Measurements from ENCODE around the gene UFSP2.

UFSP2 gene

DNA sequence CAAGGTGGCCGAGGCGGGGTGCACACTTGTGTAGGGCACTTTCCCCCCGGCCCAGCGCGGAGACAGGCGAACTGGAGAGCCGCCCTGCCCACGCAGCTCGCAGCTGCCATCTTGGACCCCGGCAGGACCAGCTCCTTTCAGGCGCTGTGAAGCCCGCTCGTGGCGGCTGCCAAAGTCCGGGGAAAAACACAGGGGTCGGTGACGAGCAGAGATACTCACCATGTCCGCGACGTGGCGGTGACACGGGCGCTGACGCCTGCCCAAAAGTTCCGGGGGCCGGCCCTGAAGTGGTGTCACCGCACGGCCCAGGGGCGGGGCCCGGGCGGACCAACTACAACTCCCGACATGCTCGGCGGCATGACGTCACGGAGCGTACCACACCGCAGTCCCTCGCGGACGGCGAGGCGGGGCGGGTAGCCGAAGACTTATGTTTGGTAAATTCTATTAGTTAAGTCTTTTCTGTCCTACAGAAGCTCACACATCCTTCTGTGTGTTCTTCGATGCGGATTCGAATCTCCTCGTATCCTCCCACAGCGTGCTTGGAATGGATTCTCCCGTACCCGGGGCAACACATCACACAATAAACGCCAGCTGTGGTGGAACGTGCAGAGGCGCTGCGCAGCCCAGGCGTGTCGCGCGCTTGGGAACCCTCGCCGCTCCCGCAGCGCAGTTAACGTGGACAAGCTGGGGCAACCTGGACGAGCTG is at the start of gene UFSP2:
TSS of gene UFSP2 (minus strand) at position 318 of the 706 bp plus-strand sequence. CDS start at position 222, 96 bp downstream.
- DNase-seq = peak; percentile 33 to 74

GRCh38 chr4:185473247-185473646 is 47.5 kb upstream of the UFSP2 start:
- DNase-seq = no peak

- no peak for DNase-seq
Measured at GRCh38 chr4:185472103-185472542, 46.4 kb upstream of the UFSP2 start.

GRCh38 chr4:185471235-185472102 is 45.7 kb upstream of the UFSP2 start, which contains the start of gene CCDC110:
CCDC110 (minus strand) TSS chr4:185471733; CDS start chr4:185471683, 50 bp downstream.
- DNase-seq = peak; percentile 31 to 62

DNA sequence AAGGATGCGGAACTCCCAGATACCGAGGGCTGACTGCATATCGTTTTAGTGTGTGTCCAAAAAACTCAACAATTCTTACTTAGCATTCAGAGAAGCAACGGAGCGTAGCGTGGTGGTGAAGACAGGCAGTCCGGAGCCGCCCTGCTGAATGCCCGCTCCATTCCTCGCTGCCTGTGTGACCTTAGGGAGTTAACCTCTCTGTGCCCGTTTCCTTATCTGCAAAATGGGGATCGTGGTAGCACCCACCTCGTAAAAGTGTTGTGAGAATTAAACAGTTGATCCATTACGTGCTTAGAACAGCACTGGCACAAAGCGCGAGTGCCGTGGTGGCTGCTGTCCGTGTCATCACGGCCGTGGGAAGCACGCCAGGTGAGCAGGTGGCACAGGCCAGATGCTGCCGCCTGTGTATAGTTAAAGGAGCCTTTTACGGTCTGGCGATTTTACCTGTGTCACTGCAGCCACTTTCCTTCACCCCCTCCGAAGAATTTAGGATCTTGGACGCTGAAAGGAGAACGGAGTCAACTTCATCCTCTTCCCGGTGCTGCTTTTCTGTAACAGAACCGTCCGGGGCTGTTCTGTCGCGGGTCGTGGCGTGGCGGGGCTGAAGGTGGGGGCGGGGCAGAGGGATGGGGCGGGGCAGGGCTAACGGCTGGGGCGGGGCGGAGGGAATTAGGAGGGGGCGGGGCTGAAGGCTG is 44.9 kb upstream of the UFSP2 start:
- DNase-seq = peak in 1 of 2 experiments; percentile 13

DNA sequence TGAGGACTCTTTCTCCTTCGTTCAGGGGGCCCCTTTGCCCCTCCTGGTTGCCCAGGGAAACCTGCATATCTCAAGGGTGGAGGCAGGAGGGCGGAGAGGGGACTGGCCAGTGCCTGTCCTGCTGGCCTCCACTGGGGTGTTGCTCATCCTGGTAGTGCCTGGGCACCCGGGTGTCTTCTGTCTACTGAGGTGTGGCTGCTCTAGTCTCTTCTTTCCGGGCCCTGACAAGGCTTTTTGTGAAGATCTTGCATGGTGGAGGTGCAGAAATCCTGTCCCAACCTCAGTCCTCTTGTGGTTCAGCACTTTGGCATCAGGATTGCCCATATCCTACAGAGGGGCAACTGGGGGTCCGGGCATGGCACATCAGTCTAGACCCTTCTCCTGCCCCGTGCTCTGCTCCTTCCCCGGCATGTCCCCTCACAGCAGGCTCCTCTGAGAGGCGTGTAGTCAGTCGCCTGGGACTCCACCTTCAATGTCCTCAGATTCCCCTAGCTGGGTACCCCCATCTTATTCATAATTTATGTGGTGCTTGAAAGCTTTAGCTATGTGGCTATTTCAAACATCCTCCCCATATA is 43.9 kb upstream of the UFSP2 start:
- no peak for DNase-seq

DNA sequence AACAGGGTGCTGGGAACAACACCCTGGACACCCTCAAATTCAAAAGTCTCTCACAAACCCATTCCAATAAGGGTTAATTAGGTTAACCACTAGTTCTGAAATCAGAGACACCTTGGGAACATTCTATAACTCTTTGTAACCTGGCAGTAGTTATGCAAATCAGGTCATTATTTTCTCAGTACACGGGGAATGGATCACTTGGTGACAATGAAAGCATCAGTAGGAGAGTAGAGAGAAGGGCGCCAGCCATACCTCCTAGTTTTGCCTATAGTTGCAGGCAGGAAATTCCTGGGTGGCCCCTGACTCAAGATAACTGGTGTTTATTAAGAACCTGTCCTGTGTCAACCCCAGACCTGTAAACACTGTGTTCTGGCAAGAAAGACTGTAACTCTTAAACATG is 43.2 kb upstream of the UFSP2 start:
- no peak for DNase-seq

- DNase-seq = no peak
Measured at GRCh38 chr4:185467991-185468390, 42.2 kb upstream of the UFSP2 start.

- no peak for DNase-seq
Measured at GRCh38 chr4:185467101-185467500, 41.3 kb upstream of the UFSP2 start.

DNA sequence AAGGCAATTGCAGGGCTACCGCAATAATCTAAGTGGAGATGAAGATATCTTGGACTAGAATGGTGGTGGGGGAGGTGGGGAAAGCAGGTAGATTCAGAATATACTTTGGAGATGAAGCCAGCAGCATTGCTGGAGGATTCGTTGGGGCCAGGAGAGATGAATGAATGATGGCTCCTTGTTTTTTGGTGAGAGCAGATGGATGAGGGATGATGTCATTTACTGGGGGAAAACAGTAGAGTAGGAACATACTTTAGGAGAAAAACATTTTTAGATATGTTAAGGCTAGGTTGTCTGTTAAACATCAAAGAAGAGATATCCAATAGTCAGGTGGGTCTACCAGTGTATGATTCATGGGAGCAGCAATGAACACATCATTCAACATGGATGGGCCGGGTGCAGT is 39.9 kb upstream of the UFSP2 start:
- no peak for DNase-seq

GRCh38 chr4:185464887-185465286 is 39.1 kb upstream of the UFSP2 start:
- DNase-seq = no peak

GRCh38 chr4:185464183-185464582 is 38.4 kb upstream of the UFSP2 start:
- no peak for DNase-seq

DNA sequence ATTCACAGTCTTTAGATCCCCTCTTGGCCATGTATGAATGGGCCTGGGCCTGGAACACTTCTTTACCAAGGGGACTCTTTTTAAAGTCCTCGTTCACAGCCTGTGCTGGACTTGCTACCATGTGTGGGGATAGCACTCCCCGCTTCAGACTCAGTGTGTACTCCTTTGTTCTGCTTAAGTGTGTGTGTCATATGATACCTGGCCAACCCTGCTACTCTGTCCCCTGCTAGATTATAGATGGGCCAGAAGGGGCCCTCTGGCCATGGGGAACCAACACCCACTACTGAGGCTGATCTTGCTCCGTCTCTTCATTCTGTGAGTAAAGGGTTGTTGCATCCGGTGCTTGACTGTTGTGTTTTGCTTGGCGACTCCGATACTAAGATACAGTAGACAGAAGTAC is 37.8 kb upstream of the UFSP2 start:
- DNase-seq = no peak

GRCh38 chr4:185461565-185461964 is 35.8 kb upstream of the UFSP2 start:
- no peak for DNase-seq

GRCh38 chr4:185457136-185457535 is 31.4 kb upstream of the UFSP2 start:
- DNase-seq = no peak

GRCh38 chr4:185456131-185456530 is 30.4 kb upstream of the UFSP2 start:
- DNase-seq = no peak

DNA sequence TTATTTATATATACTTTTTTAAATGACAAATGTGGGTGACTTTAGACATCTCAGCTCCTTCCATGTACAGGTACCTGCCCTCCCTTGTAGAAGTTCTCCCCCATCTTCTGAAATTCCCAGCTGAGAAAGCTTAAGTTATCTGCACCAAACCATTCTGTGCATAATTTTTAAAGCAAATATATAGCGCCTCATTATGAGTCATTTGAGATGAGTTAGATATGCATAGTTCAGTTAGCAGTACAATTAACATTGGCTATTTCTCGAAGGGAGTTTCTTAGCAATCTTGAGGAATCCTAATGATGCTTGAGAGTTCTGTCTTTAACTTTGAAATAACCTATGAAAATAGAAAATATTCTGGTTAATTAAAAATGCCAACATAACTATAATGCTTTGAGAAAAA is 19.4 kb upstream of the UFSP2 start:
- DNase-seq = no peak

- DNase-seq = no peak
Measured at GRCh38 chr4:185441479-185441878, 15.7 kb upstream of the UFSP2 start.

- no peak for DNase-seq
Measured at GRCh38 chr4:185437809-185438208, 12.0 kb upstream of the UFSP2 start.

DNA sequence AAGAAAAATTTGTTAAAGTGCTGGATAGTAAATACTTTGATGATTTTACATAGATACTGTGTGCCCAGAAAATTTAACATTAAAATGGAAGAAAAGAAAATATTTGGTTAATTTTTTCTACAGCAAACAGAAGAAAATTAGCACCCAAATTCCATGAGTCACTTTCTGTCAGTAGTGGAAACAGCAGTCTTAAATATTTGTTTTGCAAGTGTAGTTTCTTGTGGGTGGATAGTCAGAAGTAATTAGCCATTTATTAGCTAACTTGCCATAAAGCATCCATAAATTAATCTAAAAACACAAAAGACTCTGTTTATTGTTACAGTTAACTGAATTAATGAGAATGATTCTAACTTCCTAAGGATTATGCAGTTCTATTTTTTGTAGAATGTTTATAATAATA is 9.7 kb upstream of the UFSP2 start:
- no peak for DNase-seq

DNA sequence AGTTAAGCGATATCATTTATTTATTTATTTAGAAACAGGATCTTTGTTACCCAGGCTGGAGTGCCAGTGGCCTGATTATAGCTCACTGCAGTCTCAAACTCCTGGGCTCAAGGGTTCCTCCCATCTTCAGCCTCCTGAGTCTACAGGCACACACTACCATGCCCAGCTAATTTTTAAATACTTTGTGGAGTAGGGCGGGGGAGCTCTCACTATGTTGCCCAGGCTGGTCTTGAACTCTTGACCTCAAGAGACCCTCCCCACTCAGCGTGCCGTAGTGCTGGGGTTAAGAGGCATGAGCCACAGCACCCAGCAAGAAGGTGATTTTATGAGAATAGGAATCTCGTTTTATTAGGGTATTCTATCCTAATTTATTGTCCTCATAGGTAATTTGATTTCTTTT is 3.9 kb upstream of the UFSP2 start:
- no peak for DNase-seq

DNA sequence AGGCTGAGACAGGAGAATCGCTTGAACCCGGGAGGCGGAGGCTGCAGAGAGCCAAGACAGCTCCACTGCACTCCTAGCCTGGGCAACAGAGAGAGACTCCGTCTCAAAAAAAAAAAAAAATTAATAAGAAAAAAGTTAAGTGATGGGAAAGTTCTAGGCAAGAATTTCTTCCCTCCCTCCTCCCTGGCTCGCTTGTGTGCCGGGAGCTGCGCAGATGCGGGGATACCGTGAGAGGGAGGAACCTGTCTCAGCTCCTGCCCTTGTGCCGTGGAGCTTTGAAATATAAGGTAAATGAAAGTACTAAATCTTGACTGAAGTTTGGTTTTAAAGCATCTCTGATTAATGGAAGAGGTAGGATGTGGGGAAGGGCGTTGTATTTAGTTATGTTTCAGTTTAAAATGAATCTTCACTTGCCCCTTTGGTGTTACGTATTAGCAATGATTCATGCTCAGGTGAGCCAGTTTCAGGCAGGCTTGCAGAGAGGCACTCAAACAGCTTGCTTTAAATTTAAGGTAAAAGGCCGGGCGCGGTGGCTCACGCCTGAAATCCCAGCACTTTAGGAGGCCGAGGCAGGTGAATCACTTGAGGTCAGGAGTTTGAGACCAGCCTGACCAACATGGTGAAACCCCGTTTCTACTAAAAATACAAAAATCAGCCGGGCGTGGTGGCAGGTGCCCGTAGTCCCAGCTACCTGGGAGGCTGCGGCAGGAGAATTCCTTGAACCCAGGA is 1.4 kb upstream of the UFSP2 start:
- no peak for DNase-seq
